NCI-H1092 treated with DMSO at 0.1 percent for 48 hours (cell line): ENCODE measurements around the gene POLR3B.
A peak's percentile ranks its signal among the peaks of the same experiment; 100 is the strongest.
"Not testable (repeated sequence)": the region's sequence is repeated elsewhere in the genome, so short reads cannot be mapped to it uniquely, and the experiment has no call there.

Experiments used
- DNase-seq: peaks from one replicate; lab custom pipeline; 2025; lab: John Stamatoyannopoulos, UW

The POLR3B gene

DNA sequence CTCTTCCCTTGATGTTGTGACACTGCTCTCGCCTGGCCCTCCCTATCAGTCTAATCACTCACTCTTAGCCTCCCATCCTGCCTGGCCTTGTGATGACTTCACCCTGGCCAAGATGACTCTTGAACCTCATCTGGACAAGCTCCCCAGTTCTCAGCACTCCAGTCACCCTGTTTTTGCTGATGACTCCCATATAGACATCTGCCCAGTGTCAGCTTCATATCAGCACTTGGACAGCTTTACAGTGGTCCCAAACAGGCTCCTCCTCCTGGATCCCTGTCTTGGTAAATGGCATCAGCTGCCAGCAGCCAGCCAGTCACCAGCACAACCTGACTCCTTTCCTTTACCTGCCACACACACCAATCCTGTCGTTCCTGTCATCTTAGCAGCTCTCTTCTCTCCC lies 104.2 kb downstream of the POLR3B start:
- no peak for DNase-seq

DNA sequence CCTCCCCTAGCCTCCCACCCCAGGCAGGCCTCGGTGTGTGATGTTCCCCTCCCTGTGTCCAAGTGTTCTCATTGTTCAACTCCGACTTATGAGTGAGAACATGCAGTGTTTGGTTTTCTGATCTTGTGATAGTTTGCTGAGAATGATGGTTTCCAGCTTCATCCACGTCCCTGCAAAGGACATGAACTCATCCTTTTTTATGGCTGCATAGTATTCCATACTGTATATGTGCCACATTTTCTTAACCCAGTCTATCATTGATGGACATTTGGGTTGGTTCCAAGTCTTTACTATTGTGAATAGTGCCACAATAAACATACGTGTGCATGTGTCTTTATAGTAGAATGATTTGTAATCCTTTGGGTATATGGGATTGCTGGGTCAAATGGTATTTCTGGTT lies 108.1 kb downstream of the POLR3B start:
- not testable (repeated sequence) for DNase-seq

DNA sequence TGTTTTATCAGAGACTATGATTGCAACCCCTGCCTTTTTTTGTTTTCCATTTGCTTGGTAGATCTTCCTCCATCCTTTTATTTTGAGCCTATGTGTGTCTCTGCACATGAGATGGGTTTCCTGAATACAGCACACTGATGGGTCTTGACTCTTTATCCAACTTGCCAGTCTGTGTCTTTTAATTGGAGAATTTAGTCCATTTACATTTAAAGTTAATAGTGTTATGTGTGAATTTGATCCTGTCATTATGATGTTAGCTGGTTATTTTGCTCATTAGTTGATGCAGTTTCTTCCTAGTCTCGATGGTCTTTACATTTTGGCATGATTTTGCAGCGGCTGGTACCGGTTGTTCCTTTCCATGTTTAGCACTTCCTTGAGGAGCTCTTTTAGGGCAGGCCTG lies 118.1 kb downstream of the POLR3B start:
- DNase-seq: not testable (repeated sequence)

DNA sequence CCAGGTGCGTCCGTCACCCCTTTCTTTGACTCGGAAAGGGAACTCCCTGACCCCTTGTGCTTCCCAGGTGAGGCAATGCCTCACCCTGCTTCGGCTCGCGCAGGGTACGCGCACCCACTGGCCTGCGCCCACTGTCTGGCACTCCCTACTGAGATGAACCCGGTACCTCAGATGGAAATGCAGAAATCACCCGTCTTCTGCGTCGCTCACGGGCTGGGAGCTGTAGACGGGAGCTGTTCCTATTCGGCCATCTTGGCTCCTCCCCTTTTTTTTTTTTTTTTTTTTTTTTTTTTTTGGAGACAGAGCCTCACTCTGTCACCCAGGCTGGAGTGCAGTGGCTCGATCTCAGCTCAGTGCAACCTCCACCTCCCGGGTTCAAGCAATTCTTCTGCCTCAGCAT lies 120.1 kb downstream of the POLR3B start:
- not testable (repeated sequence) for DNase-seq

DNA sequence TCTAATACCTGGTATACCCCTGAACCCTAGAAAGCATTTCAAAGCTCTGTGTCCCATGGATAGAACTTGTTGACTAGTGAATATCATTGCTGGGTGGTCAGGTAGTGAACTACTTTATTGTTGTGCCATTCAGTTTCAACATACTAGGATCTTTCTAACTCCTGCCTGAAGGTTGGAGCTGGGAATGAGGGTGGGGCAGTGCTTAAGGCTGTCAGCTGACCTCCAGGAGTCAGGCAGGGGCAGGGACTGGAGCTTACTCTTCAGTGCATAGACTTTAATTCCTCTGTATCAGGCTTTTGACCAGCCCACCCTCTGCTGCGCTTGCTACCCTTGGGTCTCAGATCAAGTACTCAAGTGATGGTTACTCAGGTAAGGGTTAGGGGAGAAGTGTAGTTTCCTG lies 122.7 kb downstream of the POLR3B start:
- no peak for DNase-seq

DNA sequence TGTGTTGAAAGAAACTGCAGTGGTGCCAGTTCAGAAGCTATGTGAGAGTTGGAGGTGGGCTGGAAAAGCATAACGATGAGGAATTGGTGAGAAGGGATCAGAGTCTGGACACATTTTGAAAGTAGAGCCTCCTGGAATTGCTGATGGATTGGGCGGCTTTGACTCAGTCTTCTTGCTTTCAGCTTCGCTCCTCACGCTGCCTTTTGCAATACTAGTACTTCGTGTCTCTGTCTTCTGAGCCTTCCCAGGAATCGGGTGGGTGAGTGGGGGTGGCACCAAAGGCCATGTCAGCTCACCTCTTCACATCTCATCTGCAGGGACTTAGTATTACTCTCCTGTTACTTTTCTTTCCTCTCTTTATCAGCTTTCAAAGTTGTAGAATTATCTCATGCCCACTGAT lies 123.7 kb downstream of the POLR3B start:
- no peak for DNase-seq

DNA sequence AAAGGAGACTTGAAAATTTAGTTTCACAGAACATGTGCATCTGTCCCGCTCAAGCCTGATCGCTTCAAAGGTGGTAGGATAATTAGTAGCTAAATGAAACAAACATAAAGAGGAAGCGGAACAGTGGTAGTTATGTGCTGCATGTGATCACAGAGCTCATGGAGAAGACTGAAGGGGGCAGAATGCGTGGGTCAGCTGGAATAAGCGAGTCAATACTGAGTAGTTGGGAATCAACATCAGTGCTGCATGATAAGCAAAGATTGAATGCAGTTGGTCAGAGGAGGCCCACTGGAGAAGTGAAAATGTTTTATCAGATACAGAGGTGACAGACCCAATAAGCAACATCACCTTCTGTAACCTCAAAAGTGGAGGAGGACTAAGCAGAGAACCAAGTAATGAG lies 130.1 kb downstream of the POLR3B start:
- no peak for DNase-seq

DNA sequence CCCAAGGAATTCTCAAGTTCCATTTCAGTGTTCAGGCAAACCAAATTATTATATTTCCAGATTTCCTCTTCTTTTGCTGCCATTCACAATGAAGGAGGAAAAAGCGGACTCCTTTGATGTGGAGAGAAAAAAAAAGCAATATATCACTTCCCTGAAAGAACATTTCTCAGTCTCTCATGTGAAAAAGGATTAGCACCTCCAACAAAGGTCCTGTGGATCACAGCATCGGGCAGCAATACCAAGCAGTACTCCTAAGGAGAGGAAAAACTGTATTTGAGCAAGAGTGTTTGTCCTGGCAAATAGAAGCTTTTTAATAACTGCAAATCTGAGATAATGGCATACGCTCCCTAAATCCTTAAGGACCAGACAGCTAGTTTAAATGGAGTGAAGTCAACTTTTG lies 131.3 kb downstream of the POLR3B start:
- no peak for DNase-seq

DNA sequence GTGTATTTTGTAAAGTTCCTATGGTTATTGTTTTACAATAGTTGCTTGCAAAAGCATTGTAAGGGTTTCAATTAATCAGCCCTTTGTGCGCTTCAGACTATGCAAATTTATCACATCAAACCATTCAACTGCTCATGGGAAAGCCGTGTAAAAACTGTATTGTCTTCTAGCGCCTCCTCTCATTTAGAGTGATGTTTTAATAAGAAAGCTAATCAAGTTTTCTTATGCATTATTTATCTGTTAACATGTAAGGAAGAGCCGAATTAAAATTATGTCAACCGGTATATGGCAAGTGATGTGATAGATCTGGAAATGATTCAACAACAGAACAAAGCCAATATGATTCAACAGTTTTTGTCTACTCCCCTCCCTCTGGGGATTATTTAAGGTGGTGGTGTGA lies 132.7 kb downstream of the POLR3B start:
- DNase-seq: no peak

DNA sequence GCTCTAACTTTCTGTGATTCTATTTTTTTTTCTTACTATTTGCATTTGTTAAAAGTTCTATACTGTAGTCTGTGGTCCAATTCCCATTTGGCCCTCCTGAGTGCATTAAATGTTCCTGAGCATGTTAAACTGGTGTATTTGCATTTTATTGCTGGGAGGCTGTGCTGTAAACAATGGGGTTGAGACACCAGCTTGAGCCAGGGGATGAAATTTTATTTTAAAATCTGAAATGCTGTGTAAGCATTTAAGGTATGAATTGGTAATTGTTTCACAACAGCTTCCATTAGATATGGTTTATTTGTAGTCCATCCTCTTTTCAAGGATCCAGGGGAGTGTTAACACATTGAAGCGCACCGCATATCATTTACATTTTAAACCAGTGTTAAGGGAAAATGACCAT lies 135.3 kb downstream of the POLR3B start:
- DNase-seq: no peak

DNA sequence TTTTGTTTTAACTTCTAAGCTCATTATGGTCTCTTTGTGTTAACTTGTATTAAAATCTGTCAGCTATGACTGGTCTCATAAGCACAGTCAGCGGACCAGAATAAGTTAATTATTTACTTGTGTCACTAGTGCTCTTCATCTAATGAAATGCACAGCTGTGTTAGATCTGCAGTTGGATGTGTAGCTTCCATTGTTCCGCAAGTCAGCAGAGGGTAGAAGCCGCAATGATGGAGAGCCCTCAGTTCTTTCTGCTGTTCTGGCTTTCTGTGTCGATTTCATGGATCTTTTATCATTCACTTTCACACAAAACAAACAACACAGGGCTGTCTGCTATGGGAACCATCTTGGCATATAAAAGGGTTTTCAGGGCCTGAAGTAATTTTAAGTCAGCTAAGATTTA lies 136.0 kb downstream of the POLR3B start:
- peak; percentile 4 for DNase-seq

DNA sequence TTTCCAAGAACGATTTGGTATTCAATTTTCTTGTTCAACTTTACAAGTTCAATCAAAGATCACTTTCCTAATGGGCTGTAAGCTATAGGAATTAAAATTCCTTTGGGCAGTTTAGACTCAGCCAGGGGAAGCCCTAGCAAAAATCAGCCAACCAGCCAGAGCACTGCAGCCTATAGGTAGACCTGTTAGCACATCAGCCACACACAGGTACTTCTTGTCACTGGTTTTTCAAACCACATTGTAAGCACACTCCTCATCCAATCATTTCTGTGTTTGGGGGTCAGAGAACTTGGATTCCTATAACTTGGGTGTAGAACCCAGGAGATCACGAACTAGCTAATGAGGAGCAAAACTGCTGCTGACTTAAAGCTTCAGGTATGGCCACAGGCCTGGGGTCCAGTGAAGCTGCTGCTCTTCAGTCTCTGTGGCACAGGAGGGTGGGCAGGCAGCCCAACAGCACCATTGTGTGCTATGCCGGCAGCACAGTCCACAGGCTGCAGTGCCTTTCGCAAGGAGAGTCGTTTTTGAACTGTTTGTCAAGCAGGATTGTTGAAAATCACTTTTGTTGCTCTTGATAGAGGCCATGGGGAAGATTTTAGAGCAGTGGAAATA lies 137.9 kb downstream of the POLR3B start:
- no peak for DNase-seq

DNA sequence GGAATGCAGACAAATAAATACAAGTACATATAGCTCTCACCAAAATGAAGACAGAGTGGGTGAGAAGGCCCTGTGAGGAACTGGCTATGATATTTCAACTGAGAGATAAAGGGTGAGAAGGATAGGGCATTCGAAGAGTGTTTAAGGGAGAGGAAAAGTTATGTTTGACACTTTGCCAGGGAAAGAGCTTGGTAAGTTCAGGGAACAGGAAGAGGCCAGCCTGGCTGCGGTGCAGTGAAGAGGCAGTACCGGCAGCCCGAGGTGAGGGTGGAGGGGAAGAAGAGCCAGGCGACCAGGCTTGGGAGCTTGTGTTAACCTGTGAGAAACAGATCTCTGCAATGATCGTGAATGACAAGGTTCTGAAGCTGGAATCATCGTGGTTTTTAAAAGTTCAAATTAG lies 140.5 kb downstream of the POLR3B start:
- no peak for DNase-seq

DNA sequence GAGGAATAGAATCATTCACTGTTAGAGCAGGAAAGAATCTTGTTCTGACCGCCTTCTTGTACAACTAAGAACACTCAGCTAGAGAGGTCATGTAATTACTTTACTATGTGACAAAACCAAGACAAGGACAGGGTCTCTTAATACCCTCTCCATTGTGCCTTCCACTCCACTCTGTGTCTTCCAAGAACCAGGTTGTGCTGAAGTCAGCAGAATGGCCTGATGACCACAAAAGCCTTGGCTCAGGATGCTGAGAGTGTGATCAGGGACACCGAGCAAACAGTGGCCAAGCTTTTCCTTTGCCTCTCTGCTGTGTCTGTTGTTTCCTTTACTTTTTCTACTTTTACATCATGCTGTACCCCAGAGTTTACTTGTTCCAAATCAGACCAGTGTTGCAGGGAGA lies 142.1 kb downstream of the POLR3B start:
- DNase-seq: no peak

DNA sequence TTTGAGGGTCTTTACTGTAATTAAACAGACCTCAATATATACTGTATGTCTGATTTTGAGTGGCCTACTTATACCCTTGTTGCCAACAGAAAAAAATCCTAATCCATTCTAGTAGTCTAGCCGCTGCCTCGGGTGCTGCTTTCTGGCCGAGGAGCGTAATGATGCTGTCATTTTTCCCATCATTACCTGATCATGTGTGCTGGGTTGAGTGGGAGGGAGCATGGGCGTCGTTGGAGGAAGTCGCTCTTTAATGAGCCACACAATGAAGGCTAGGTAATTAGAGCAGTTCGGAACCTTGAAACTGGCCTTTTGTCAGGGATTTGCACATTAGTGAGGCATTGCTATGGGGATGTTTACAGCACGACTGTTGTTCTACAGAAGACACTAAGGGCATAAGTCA lies 149.1 kb downstream of the POLR3B start:
- DNase-seq: no peak

DNA sequence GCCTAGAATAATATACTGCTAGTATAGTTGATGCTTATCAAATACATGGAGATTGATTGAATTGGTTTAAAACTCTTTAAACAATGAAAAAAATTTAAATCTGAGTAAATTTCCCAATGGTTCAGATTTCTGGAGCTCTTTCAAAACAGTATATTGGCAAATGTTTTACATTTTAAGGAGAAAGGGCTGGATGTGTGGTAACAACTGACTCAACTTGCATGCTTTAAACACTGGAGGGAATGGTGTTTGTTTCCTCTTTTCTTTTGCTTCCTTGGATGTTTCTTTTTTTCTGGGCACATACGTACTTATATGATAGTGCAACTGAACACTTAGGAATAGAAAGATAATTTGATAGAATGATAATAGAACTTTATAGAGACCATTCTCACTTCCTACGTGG lies 151.4 kb downstream of the POLR3B start:
- no peak for DNase-seq

DNA sequence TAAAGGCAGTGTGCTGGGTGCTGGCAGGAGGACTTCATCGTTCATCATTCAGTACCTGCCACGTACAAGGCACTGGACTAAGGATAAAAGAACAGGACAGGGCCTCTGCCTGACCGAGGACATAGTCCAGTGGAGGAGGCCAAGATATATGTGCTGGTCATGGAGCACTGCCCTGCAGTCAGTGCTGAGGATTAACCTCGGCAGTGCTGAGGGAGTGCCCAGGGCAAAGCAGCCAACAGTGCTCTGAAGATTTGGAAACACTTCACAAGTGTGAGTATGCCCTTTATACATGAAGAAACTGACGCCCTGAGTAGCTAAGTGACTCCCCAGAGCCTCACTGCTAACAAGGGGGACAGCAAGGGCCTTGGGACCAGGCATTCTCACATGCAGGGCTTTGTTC lies 153.8 kb downstream of the POLR3B start:
- DNase-seq: no peak

DNA sequence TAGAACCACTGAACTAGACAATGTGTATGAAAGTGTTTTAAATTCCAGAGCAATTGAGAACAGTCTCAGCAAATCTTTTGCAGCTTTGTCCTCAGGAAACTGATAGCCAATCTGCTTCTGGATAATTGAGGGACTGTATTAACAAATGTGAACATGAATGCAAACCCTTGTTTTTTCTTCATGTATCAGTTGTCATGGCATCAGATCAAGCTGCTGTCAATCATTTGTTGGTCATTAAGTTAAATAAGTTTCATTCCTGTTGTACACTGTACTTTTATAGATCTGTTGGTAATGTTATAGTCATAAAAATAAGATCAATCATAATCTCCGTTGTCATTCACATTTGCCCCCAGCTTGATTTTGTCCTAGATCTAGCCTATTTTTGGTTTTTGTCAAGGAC lies 159.8 kb downstream of the POLR3B start:
- DNase-seq: no peak

DNA sequence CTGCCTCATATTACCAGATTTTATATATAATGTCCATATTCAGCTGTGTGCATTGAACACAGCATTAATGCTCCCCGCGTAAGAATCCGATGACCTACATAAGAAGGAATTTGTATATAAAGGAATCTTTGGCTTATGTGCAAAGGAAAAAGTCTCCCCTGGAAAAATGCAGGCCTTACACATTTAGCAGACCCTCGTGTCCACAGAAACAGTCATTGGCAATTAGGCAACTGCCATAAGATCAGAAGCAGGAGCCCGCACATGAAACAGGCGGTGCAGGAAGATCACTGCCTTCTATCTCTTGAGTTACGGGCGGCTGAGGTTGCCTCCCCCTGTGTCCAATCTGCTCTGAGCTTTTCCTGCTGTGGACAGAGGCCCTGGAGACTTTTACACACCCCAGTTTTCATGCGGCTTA lies 162.1 kb downstream of the POLR3B start:
- no peak for DNase-seq

DNA sequence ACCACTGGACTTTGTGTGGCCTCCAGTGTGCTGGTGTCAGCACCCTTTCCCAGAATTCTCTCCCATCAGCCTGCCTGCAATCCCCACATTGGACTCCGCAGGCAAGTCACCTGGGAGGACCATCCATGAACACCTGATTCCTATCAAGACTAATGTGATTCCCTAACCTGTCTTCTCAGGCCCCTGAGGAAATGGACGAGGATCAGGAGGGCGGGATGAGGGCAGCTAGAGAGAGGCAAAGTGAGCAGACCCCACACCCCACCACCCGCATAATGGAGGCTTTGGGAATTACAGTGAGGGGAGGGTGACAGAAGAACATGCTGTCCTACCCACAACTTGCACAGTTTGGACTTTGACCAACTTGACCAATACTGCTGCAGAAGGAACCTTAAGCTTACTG lies 164.4 kb downstream of the POLR3B start:
- no peak for DNase-seq

DNA sequence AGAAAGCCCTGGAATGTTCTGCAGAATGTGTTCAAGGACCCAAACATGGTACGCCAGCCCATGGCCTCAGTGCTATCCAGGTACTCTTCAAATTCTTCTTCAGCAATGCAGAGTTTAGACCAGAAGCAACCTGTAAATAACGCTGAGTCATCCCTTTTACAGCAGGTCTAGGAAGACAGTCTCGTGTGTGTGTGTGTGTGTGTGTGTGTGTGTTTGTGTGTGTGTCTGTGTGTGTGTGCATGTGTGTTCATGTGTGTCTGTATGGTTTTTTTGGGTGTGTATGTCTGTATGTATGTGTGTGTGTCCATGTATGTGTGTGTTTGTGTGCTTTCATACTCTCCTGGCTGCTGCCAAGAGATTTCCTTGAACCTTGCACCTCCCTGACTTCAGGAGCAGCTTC lies 165.2 kb downstream of the POLR3B start:
- DNase-seq: no peak

DNA sequence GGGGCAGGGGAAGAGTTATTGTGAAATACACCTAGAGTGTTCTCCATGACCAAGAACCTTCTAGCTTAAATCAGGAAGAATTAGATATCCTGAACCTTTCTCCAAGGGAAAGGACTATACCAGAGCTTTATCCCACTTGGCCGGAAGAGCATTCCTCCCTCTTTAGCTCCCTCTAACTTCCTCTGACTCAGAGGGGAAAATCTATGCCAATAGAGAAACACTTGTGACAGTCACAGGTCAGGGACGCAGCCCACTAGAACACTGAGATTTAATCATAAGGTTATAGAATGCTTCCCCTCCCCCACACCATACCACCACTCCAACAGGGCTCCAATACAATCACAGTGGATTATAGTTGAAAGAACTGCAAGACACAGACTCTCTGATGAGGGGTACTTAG lies 169.8 kb downstream of the POLR3B start:
- no peak for DNase-seq

DNA sequence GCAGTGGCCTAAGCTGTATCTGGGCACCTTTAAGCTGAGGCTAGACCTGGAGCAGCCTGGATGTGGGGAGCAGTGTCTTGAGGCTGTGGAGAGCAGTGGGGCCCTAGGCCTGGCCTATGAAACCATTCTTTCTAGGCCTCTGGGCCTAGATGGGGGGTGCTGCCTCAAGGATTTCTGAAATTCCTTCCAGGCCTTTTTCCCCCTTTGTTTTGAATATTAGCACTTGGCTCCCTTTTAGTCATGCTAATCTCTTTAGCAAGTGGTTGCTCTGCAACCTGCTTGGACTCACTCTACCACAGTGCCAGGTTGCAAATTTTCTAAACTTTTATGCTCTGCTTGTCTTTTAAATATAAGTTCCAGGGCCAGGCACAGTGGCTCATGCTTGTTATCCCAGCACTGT lies 183.7 kb downstream of the POLR3B start:
- no peak for DNase-seq

DNA sequence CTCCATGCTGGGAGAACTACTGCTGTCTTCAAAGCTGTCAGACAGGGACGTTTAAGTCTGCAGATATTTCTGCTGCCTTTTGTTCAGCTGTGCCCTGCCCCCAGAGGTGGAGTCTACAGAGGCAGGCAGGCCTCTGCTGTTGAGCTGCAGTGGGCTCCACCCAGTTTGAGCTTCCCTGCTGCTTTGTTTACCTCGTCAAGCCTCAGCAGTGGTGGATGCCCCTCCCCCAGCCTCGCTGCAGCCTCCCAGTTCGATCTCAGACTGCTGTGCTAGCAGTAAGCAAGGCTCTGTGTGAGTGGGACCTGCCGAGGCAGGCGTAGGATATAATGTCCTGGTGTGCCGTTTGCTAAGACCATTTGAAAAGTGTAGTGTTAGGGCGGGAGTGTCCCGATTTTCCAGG lies 193.9 kb downstream of the POLR3B start:
- DNase-seq: no peak

DNA sequence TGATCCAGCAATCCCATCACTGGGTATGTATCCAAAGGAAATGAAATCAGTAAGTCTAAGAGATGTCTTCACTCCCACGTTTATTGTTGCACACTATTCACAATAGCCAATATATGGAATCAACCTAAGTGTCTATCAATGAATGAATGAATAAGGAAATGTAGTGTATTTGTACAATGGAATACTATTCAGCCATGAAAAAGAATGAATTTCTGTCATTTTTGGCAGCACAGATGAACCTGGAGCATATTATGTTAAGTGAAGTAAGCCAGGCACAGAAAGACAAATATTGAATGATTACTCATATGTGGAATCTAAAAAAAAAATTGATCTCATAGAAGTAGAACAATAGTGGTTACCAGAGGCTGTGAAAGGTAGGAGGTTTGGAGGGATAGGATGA lies 194.7 kb downstream of the POLR3B start:
- no peak for DNase-seq
